A549 (cell line): ENCODE results near the gene PNKP. TPM values are rescaled to one million over a fixed set of nuclear protein-coding genes. Genes with fewer than 3 reads are reported as not detected.

Experiments
- ATAC-seq, 2 experiments: fragments of 200-7000 bp in 1 of 2; fragments of >200 bp in 1 of 2; cut with Nextera tagmentation in 1 of 2; cut with Tn5 transposase in 1 of 2; 3 replicates each; pipeline versions ENCODE4 v1.8.0 to v1.9.1; 2018 to 2020; ENCODE audit warnings: mild to moderate bottlenecking in 1 of 2, moderate library complexity in 1 of 2
- CTCF ChIA-PET: fragments of 300-600 bp; sonication (Branson Sonifier 250); formaldehyde crosslinking; extraction: SDS; loops from one replicate; lab custom pipeline; 2021; ENCODE audit warnings: antibody characterized with exemption, inconsistent platforms; lab: Yijun Ruan, JAX
- POLR2A ChIA-PET: fragments of 350-600 bp; formaldehyde crosslinking; extraction: SDS; loops from one replicate; lab custom pipeline; 2021; ENCODE audit warnings: antibody characterized with exemption, inconsistent platforms; lab: Yijun Ruan, JAX
- DNase-seq, 2 experiments: peaks; one replicate each; pipeline versions ENCODE4 v3.0.0 to v3.0.0-alpha.2; 2011 to 2016; ENCODE audit warnings: low read depth in 1 of 2, low spot score in 1 of 2
- FAIRE-seq: peaks from 2 replicates; lab custom pipeline; 2011; peaks lifted over from hg19 to GRCh38; lab: Jason Lieb, UNC
- H3K27ac ChIP-seq, 2 experiments: fragments of >200 bp; sonication (Bioruptor Twin); formaldehyde crosslinking; 3 replicates each; pipeline ENCODE4 v1.5.1; 2016 to 2017
- H3K4me1 ChIP-seq: fragments of >200 bp; sonication (Bioruptor Twin); formaldehyde crosslinking; 3 replicates; pipeline ENCODE4 v1.6.1; 2016
- H3K4me2 ChIP-seq: fragments of >200 bp; sonication (Bioruptor Twin); formaldehyde crosslinking; 3 replicates; pipeline ENCODE4 v1.6.1; 2016
- H3K4me3 ChIP-seq: fragments of >200 bp; sonication (Bioruptor Twin); formaldehyde crosslinking; 3 replicates; pipeline ENCODE4 v1.5.1; 2016
- H3K9me3 ChIP-seq: fragments of >200 bp; sonication (Bioruptor Twin); formaldehyde crosslinking; 3 replicates; pipeline ENCODE4 v1.6.1; 2016
- CBX2 ChIP-seq: fragments of 200-600 bp; sonication (generic); IDR thresholded peaks from 2 replicates; pipeline ENCODE4 v1.6.1; 2016; ENCODE audit warnings: low read depth, mild to moderate bottlenecking, borderline replicate concordance
- CTCF ChIP-seq: fragments of >200 bp; sonication (Bioruptor Twin); formaldehyde crosslinking; IDR thresholded peaks from 3 replicates; pipeline ENCODE4 v1.5.1; 2016
- E2F6 ChIP-seq: IDR thresholded peaks from 2 replicates; pipeline ENCODE4 v1.6.1; 2012; ENCODE audit warnings: low read depth, borderline replicate concordance
- EHF ChIP-seq: fragments of 250-450 bp; sonication (Bioruptor Pico); IDR thresholded peaks from 2 replicates; pipeline ENCODE4 v1.5.0; 2020; ENCODE audit warnings: mild to moderate bottlenecking
- EHMT2 ChIP-seq: fragments of 200-600 bp; sonication (generic); IDR thresholded peaks from 2 replicates; pipeline ENCODE4 v1.6.1; 2016; ENCODE audit warnings: antibody characterized with exemption, low read depth, mild to moderate bottlenecking, moderate library complexity
- ELK1 ChIP-seq: fragments of 150-350 bp; IDR thresholded peaks from 2 replicates; pipeline ENCODE4 v1.6.1; 2014; ENCODE audit warnings: low read depth, mild to moderate bottlenecking, low read length
- ESRRA ChIP-seq: fragments of 150-350 bp; IDR thresholded peaks from 2 replicates; pipeline ENCODE4 v1.6.1; 2014; ENCODE audit warnings: mild to moderate bottlenecking, low read length, borderline replicate concordance
- FOXS1 ChIP-seq: fragments of 250-450 bp; sonication (Bioruptor Pico); IDR thresholded peaks from 2 replicates; pipeline ENCODE4 v1.5.0; 2020; ENCODE audit warnings: mild to moderate bottlenecking, moderate library complexity
- GATA3 ChIP-seq: IDR thresholded peaks from 2 replicates; pipeline ENCODE4 v1.6.1; 2012; ENCODE audit warnings: borderline replicate concordance
- HDAC2 ChIP-seq: fragments of 200-600 bp; sonication (generic); IDR thresholded peaks from 2 replicates; pipeline ENCODE4 v1.6.1; 2016
- HES2 ChIP-seq: fragments of >200 bp; sonication (Bioruptor Twin); formaldehyde crosslinking; IDR thresholded peaks from 2 replicates; pipeline ENCODE4 v1.6.1; 2016
- HMGXB4 ChIP-seq: fragments of 250-450 bp; sonication (Bioruptor Pico); IDR thresholded peaks from 2 replicates; pipeline ENCODE4 v1.5.0; 2021; ENCODE audit warnings: mild to moderate bottlenecking, moderate library complexity, borderline replicate concordance
- HOXA7 ChIP-seq: fragments of 250-450 bp; sonication (Bioruptor Pico); IDR thresholded peaks from 2 replicates; pipeline ENCODE4 v1.5.0; 2020; ENCODE audit warnings: mild to moderate bottlenecking, moderate library complexity
- HOXB13 ChIP-seq: fragments of 250-450 bp; sonication (Bioruptor Pico); IDR thresholded peaks from 2 replicates; pipeline ENCODE4 v1.5.0; 2020; ENCODE audit warnings: low read depth, mild to moderate bottlenecking, moderate library complexity
- JUN ChIP-seq, 2 experiments: fragments of >200 bp; sonication (Bioruptor Twin); formaldehyde crosslinking; IDR thresholded peaks; 2 replicates in 1 of 2; 3 replicates in 1 of 2; pipeline ENCODE4 v1.6.1; 2016 to 2017
- JUNB ChIP-seq: fragments of >200 bp; sonication (Bioruptor Twin); formaldehyde crosslinking; IDR thresholded peaks from 2 replicates; pipeline ENCODE4 v1.6.1; 2016
- KDM5A ChIP-seq: fragments of 200-600 bp; sonication (generic); IDR thresholded peaks from 2 replicates; pipeline ENCODE4 v1.6.1; 2016; ENCODE audit warnings: antibody characterized with exemption, mild to moderate bottlenecking
- MAFK ChIP-seq: fragments of 450-650 bp; IDR thresholded peaks from 2 replicates; pipeline ENCODE4 v1.6.1; 2014; ENCODE audit not compliant: partially characterized antibody
- MAX ChIP-seq: IDR thresholded peaks from 2 replicates; pipeline ENCODE4 v1.6.1; 2012
- MYC ChIP-seq: IDR thresholded peaks from 2 replicates; pipeline ENCODE4 v1.6.1; 2012; ENCODE audit warnings: mild to moderate bottlenecking, inconsistent platforms, low read length, improper control_type of control experiment, borderline replicate concordance
- NPAS2 ChIP-seq: fragments of 250-450 bp; sonication (Bioruptor Pico); IDR thresholded peaks from 2 replicates; pipeline ENCODE4 v1.8.0; 2022; ENCODE audit warnings: mild to moderate bottlenecking, moderate library complexity, borderline replicate concordance
- PBX3 ChIP-seq: IDR thresholded peaks from 2 replicates; pipeline ENCODE4 v1.6.1; 2012
- PHF8 ChIP-seq: fragments of 200-600 bp; sonication (generic); IDR thresholded peaks from 2 replicates; pipeline ENCODE4 v1.6.1; 2016; ENCODE audit warnings: low read depth, mild to moderate bottlenecking, antibody characterized with exemption, moderate library complexity, borderline replicate concordance
- POLR2AphosphoS2 ChIP-seq: conservative IDR thresholded peaks from 2 replicates; pipeline ENCODE4 v1.6.1; 2012; ENCODE audit warnings: low read length, improper control_type of control experiment, inconsistent platforms
- RAD21 ChIP-seq, 2 experiments: fragments of >200 bp in 1 of 2; sonication (Bioruptor Twin) in 1 of 2; formaldehyde crosslinking in 1 of 2; IDR thresholded peaks in 1 of 2; conservative IDR thresholded peaks in 1 of 2; 2 replicates in 1 of 2; 3 replicates in 1 of 2; pipeline ENCODE4 v1.6.1; 2012 to 2018; ENCODE audit warnings: inconsistent platforms in 1 of 2
- RFX5 ChIP-seq: fragments of 450-650 bp; IDR thresholded peaks from 2 replicates; pipeline ENCODE4 v1.7.1; 2014; ENCODE audit warnings: antibody characterized with exemption, mild to moderate bottlenecking, moderate library complexity
- RNF2 ChIP-seq: fragments of 200-600 bp; sonication (generic); IDR thresholded peaks from 2 replicates; pipeline ENCODE4 v1.6.1; 2016; ENCODE audit warnings: low read depth, mild to moderate bottlenecking, antibody characterized with exemption, moderate library complexity, borderline replicate concordance
- SMC3 ChIP-seq: fragments of >200 bp; sonication (Bioruptor Twin); formaldehyde crosslinking; IDR thresholded peaks from 3 replicates; pipeline ENCODE4 v1.6.1; 2018; ENCODE audit warnings: inconsistent platforms
- SREBF2 ChIP-seq: fragments of 450-650 bp; IDR thresholded peaks from 2 replicates; pipeline ENCODE4 v1.6.1; 2014; ENCODE audit warnings: mild to moderate bottlenecking, moderate library complexity
- TFCP2L1 ChIP-seq: fragments of 250-450 bp; sonication (Bioruptor Pico); IDR thresholded peaks from 2 replicates; pipeline ENCODE4 v1.5.0; 2021; ENCODE audit warnings: mild to moderate bottlenecking
- ZC3H11A ChIP-seq: fragments of 450-650 bp; IDR thresholded peaks from 2 replicates; pipeline ENCODE4 v1.6.1; 2014; ENCODE audit warnings: antibody characterized with exemption, mild to moderate bottlenecking
- ZNF302 ChIP-seq: fragments of 250-450 bp; sonication (Bioruptor Pico); IDR thresholded peaks from 2 replicates; pipeline ENCODE4 v1.9.0; 2021; ENCODE audit warnings: inconsistent platforms, mild to moderate bottlenecking, moderate library complexity
- ZSCAN20 ChIP-seq: fragments of 250-450 bp; sonication (Bioruptor Pico); IDR thresholded peaks from 2 replicates; pipeline ENCODE4 v1.8.0; 2022; ENCODE audit warnings: mild to moderate bottlenecking, moderate library complexity
- WGBS: methylation state at CpG from one replicate; pipeline ENCODE4 v1.1.6; 2017; ENCODE audit errors: missing lambda C conversion rate; 5-methylcytosine and 5-hydroxymethylcytosine counted together
- polyA plus RNA-seq, 4 experiments: library from polyadenylated mRNA; depleted of rRNA in 3 of 4; stranded (reverse); fragments of >200 nt; fragmentation: RNase III in 1 of 4; extraction: RNeasy Plus Mini Kit Qiagen cat#74134 plus additional on column Dnase treatment in 1 of 4; gene quantifications; 2 replicates in 3 of 4; 3 replicates in 1 of 4; pipeline ENCODE4 v1.2.3, GENCODE V29; 2011 to 2017

PNKP gene
- polyA plus RNA-seq, 2 of the 4 experiments (the other 2 are of a cell fraction) = 23.3 to 71.2 TPM

- ATAC-seq = peak; percentile 55 to 79
- POLR2A ChIA-PET = interaction anchor here (1.9 to 2.6 kb wide), 2 partner anchors 13 to 40 kb away, joined by 9 to 11 read pairs; partner anchors contain the start of genes AKT1S1, NUP62 and TBC1D17
- TF ChIP-seq ELK1 (no peak), JUN (IDR thresholded peaks at IDR 0.05) (peak in 1 of 2 experiments; percentile 57; a peak in 1 of 5 replicates), RAD21 (conservative IDR thresholded peaks at IDR 0.05 in 1 of 2, IDR thresholded peaks at IDR 0.05 in 1 of 2) (peak; percentile 42 to 51; a peak in 3 of 5 replicates), HMGXB4 (peak; percentile 61; the same call in 1 of the 2 replicates), HDAC2 (no peak), TFCP2L1 (CRISPR knock-in tag) (0 out of 2 replicates have a peak, but pooled peaks have one; percentile 14), EHMT2 (no peak), CTCF (peak; percentile 88), JUNB (no peak), FOXS1 (CRISPR knock-in tag) (0 out of 2 replicates have a peak, but pooled peaks have one; percentile 47), MAX (peak; percentile 100), ZNF302 (CRISPR knock-in tag) (no peak), NPAS2 (peak; percentile 11; the same call in 1 of the 2 replicates), POLR2AphosphoS2 (0 out of 2 replicates have a peak, but pooled peaks have one; percentile 31), CBX2 (no peak), PHF8 (no peak), HES2 (no peak), ESRRA (no peak), SREBF2 (no peak), EHF (CRISPR knock-in tag) (peak; percentile 42; the same call in 1 of the 2 replicates), E2F6 (peak; percentile 100), MAFK (no peak), KDM5A (no peak), GATA3 (peak; percentile 24; the same call in 1 of the 2 replicates), HOXB13 (CRISPR knock-in tag) (peak; percentile 80), RFX5 (0 out of 2 replicates have a peak, but pooled peaks have one; percentile 51), ZSCAN20 (CRISPR knock-in tag) (no peak), PBX3 (no peak), MYC (peak; percentile 99), RNF2 (peak; percentile 55; the same call in 1 of the 2 replicates), ZC3H11A (no peak), HOXA7 (CRISPR knock-in tag) (no peak), SMC3 (peak; percentile 57; the same call in 2 of the 3 replicates)
Observed at GRCh38 chr19:49889687-49890348, 22.4 kb upstream of the PNKP start.

More at GRCh38 chr19:49889687-49890348, 22.4 kb upstream of the PNKP start:
- DNase-seq = peak; percentile 61 to 94
- H3K27ac ChIP-seq = peak overlapping the region; percentile 26 to 72; a peak in 5 of 6 replicates
- H3K4me1 ChIP-seq = peaks cover 6% of the 10 kb centered on the region; the same call in 1 of the 3 replicates
- no peaks in the 10 kb centered on the region for H3K9me3 ChIP-seq
- CTCF ChIA-PET = interaction anchor here (0.7 to 3.9 kb wide), 19 partner anchors 9 to 336 kb away, joined by 3 to 27 read pairs (median 6); partner anchors contain the start of genes AKT1S1, ATF5, NUP62 and TBC1D17
- 73% methylated on average over 43 of the region's 71 CpGs for WGBS
- H3K4me2 ChIP-seq = peak overlapping the region; percentile 95
- H3K4me3 ChIP-seq = peak overlapping the region; percentile 44
- peak; percentile 63 for FAIRE-seq
